ENCODE results near the gene PTGS2. TPM values are rescaled to one million over a fixed set of nuclear protein-coding genes. Genes with fewer than 3 reads are reported as not detected.

Gene PTGS2
- polyA plus RNA-seq, 3 donors: 0.43 to 30.0 (median 5.6) TPM

- H3K27ac ChIP-seq (ENCODE audit: low read depth, low read length): no peak overlapping the region
Measured at GRCh38 chr1:186628910-186629309, 51.3 kb downstream of the PTGS2 start.

GRCh38 chr1:186627019-186627418 lies 53.2 kb downstream of the PTGS2 start:
- H3K27ac ChIP-seq (ENCODE audit: low read depth, low read length): no peak overlapping the region
- WGBS, 3 donors: 8 to 34% (median 12%) methylated on average over 2 of the region's 2 CpGs

GRCh38 chr1:186626356-186626932 lies 53.8 kb downstream of the PTGS2 start:
- no peak overlapping the region for H3K27ac ChIP-seq (ENCODE audit: low read depth, low read length)
- 19 to 58% (median 28%) methylated on average over 3 of the region's 3 CpGs for WGBS, 3 donors

GRCh38 chr1:186623551-186623950 lies 56.7 kb downstream of the PTGS2 start:
- no peak overlapping the region for H3K27ac ChIP-seq (ENCODE audit: low read depth, low read length)
- WGBS, 3 donors: 70 to 90% (median 72%) methylated on average over 6 of the region's 6 CpGs

Other genes with a start within 250 kb of the PTGS2 start
- not detected for gene PDC, start 219.3 kb downstream of the PTGS2 start, polyA plus RNA-seq
- 10 to 100 TPM in 1 of 3 donors, 1 to 10 TPM in 2; 2.6 to 10.2 (median 6.0) TPM for gene PLA2G4A, start 148.5 kb upstream of the PTGS2 start, polyA plus RNA-seq

All from adipose tissue (tissue), 3 donors.